NB4 (cell line): ENCODE data around the gene FOCAD.

Experiments
- DNase-seq: peaks from one replicate; pipeline ENCODE4 v3.0.0; 2010; ENCODE audit warnings: low read depth
- H3K4me3 ChIP-seq: one replicate; pipeline ENCODE4 v1.5.1; 2011; ENCODE audit warnings: mild to moderate bottlenecking, low read depth, low read length, moderate library complexity
- CTCF ChIP-seq: IDR thresholded peaks from one replicate; pipeline ENCODE4 v1.5.1; 2012; ENCODE audit warnings: low read depth, low read length
- MAX ChIP-seq: IDR thresholded peaks from 2 replicates; pipeline ENCODE4 v1.6.1; 2011; ENCODE audit warnings: low read depth, low read length
- MYC ChIP-seq: IDR thresholded peaks from 2 replicates; pipeline ENCODE4 v1.6.1; 2011; ENCODE audit warnings: low read depth, low read length
- POLR2A ChIP-seq: IDR thresholded peaks from 2 replicates; pipeline ENCODE4 v1.6.1; 2011; ENCODE audit warnings: mild to moderate bottlenecking; ENCODE audit not compliant: insufficient read length; ENCODE audit errors: extremely low read depth

Gene FOCAD

GRCh38 chr9:20684035-20684874 lies at the start of gene FOCAD:
FOCAD (plus strand) TSS chr9:20684259; CDS start chr9:20715354, 31,095 bp downstream.
- peak within 1 kb of the TSS; percentile 86 for H3K4me3 ChIP-seq
- TF ChIP-seq CTCF (no peak), MAX (peak; percentile 72; the same call in 1 of the 2 replicates), MYC (peak; percentile 71), POLR2A (peak; percentile 97)
- peak; percentile 100 for DNase-seq

- H3K4me3 ChIP-seq = no peak overlapping the region
- TF ChIP-seq MAX = no peak
- no peak for TF ChIP-seq POLR2A
- no peak for TF ChIP-seq CTCF
- TF ChIP-seq MYC = no peak
- no peak for DNase-seq
These were observed 49.2 kb upstream of the FOCAD start for GRCh38 chr9:20634895-20635294.

GRCh38 chr9:20636888-20637440 lies 47.1 kb upstream of the FOCAD start:
- no peak for TF ChIP-seq CTCF
- no peak for TF ChIP-seq MYC
- TF ChIP-seq POLR2A = no peak
- no peak for TF ChIP-seq MAX
- peak; percentile 37 for DNase-seq
- H3K4me3 ChIP-seq = no peak overlapping the region

GRCh38 chr9:20640331-20641187 lies 43.5 kb upstream of the FOCAD start:
- no peak overlapping the region for H3K4me3 ChIP-seq
- peak; percentile 60 for DNase-seq
- no peak for TF ChIP-seq MAX

GRCh38 chr9:20642045-20642444 lies 42.0 kb upstream of the FOCAD start:
- no peak overlapping the region for H3K4me3 ChIP-seq
- TF ChIP-seq MAX = no peak
- TF ChIP-seq POLR2A = no peak
- TF ChIP-seq MYC = no peak
- TF ChIP-seq CTCF = no peak
- DNase-seq = no peak

GRCh38 chr9:20643660-20644059 lies 40.4 kb upstream of the FOCAD start:
- no peak for TF ChIP-seq MAX
- TF ChIP-seq POLR2A = no peak
- no peak for TF ChIP-seq CTCF
- TF ChIP-seq MYC = no peak
- H3K4me3 ChIP-seq = no peak overlapping the region
- DNase-seq = no peak
